OCI-LY3 (cell line): Measurements from ENCODE around the gene FIBCD1.

Source experiments
- CTCF ChIP-seq: fragments of 200-600, 300-600 bp; sonication (generic); IDR thresholded peaks from 2 replicates; pipeline ENCODE4 v1.5.1; 2014; ENCODE audit warnings: antibody characterized with exemption, low read length, low read depth
- EZH2phosphoT487 ChIP-seq: fragments of 200-600 bp; shearing (Covaris generic); IDR thresholded peaks from 2 replicates; pipeline ENCODE4 v1.6.1; 2018; ENCODE audit warnings: antibody characterized with exemption, mixed run types, low read depth

GRCh38 chr9:130955947-130956621, 17.0 kb upstream of the FIBCD1 start:
- TF ChIP-seq CTCF, result no peak
- TF ChIP-seq EZH2phosphoT487, result no peak
